ENCODE results near the gene SERTAD1.
"Not testable (repeated sequence)": the region's sequence is repeated elsewhere in the genome, so short reads cannot be mapped to it uniquely, and the experiment has no call there.

The SERTAD1 gene

GRCh38 chr19:40431698-40432097 lies 5.9 kb upstream of the SERTAD1 start:
- no peak for TF ChIP-seq FOXP2 (optimal IDR thresholded peaks at IDR 0.05; ENCODE audit: control extremely low read depth, extremely low read length, insufficient read depth)
- H3K9ac ChIP-seq (ENCODE audit: insufficient read length): no peak overlapping the region

DNA sequence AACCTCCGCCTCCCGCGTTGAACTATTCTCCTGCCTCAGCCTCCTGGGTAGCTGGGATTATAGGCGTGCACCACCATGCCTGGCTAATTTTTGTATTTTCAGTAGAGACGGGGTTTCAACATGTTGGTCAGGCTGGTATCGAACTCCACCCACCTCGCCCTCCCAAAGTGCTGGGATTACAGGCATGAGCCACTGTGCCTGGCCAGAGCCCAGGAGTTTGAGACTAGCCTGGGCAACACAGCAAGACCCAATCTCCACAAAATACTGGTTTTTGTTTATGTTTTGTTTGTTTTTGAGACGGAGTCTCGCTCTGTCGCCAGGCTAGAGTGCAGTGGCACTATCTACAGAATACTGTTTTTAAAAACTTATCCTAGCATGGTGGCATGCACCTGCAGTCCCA lies 4.5 kb upstream of the SERTAD1 start:
- not testable (repeated sequence) for DNase-seq (ENCODE audit: low read depth, low spot score); H3K9ac ChIP-seq (ENCODE audit: insufficient read length); H3K4me3 ChIP-seq; H3K36me3 ChIP-seq (ENCODE audit: insufficient read depth, low read length); H3K27ac ChIP-seq; H3K9me3 ChIP-seq (ENCODE audit: low read depth, low read length)

More at GRCh38 chr19:40431698-40432097, 5.9 kb upstream of the SERTAD1 start:
- DNase-seq (ENCODE audit: low read depth, low spot score): no peak
- Histone ChIP-seq H3K4me3 (no peak overlapping the region), H3K27ac (no peak overlapping the region), H3K9me3 (ENCODE audit: low read depth, low read length) (no peaks in the 10 kb centered on the region), H3K36me3 (ENCODE audit: insufficient read depth, low read length) (no peaks in the 10 kb centered on the region)

DNA sequence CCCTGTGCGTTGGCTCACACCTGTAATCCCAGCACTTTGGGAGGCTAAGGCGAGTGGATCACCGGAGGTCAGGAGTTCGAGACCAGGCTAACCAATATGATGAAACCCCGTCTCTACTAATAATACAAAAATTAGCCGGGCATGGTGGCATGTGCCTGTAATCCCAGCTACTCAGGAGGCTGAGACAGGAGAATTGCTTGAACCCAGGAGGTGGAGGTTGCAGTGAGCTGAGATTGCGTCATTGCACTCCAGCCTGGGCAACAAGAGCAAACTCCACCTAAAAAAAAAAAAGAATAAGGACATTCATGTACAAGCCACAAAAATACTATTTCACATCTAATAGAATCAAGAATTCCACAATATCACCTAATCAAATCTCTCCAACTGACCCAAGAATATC lies 2.4 kb upstream of the SERTAD1 start:
- H3K9ac ChIP-seq (ENCODE audit: insufficient read length); H3K9me3 ChIP-seq (ENCODE audit: low read depth, low read length); H3K4me3 ChIP-seq; H3K27ac ChIP-seq; DNase-seq (ENCODE audit: low read depth, low spot score); H3K36me3 ChIP-seq (ENCODE audit: insufficient read depth, low read length): not testable (repeated sequence)

DNA sequence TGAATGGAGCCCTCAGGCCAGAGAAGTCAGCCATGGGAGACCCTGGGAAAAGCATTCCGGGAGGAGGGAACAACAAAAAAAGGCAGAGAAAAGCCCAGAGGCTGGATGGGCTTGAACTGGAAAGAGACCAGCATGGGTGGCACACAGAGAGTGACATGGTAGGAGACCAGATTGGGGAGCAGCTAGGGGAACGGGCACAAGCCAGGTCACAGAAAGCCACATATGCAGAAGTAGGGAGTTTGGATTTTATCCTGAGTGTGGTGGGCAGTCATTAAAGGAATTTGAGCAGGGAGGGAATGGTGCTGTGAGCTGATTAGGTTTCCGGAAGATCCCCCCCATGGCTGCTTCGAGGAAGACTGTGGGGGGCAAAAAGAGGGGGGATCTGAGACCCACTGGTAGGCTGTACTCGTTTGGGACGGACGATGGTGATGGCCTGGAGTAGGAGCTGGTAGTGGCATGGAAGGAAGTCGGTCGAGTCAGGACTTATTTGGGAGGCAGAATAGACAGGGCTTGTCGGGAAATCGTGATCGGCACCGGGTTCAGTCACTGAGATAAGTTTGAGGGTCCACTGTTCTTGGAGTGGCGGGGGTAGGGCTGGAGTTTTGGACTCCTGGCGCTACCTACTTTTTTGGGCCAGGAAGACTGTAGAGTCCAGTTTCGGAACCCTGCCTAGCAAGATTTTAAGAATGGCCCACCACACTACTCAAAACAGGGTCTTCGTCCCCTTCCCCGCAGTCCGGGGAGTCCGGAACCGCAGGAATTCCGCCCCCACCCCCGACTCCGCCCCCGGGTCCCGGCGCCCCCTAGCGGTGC lies 949 bp downstream of the SERTAD1 start:
- H3K9me3 ChIP-seq (ENCODE audit: low read depth, low read length): no peaks in the 10 kb centered on the region
- no peak for TF ChIP-seq FOXP2 (optimal IDR thresholded peaks at IDR 0.05; ENCODE audit: control extremely low read depth, extremely low read length, insufficient read depth)
- TF ChIP-seq EZH2 (IDR thresholded peaks at IDR 0.05): no peak
- TF ChIP-seq POLR2AphosphoS5 (IDR thresholded peaks at IDR 0.05; ENCODE audit: borderline replicate concordance, low read depth, low read length): no peak

DNA sequence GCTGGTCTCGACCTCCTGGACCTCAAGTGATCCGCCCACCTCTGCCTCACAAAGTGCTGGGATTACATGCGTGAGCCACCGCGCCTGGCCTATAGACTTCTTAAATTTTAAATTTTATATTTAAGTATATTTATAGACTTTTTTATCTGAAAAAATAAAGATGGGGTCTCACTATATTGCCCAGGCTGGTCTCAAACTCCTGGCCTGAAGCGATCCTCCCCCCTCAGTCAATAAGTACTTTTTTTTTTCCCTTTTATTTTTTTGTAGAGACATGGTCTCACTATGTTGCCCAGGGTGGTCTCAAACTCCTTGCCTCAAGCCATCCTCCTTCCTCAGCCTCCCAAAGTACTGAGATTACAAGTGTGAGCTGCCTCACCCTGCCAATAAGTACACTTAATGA lies 1.9 kb downstream of the SERTAD1 start:
- Histone ChIP-seq H3K27ac (no peak overlapping the region), H3K9ac (ENCODE audit: insufficient read length) (no peak overlapping the region), H3K4me3 (no peak overlapping the region)

More for the DNA sequence above, 949 bp downstream of the SERTAD1 start:
- peak overlapping the region; percentile 92 for H3K4me3 ChIP-seq
- H3K9ac ChIP-seq (ENCODE audit: insufficient read length): peak overlapping the region; percentile 80
- H3K27ac ChIP-seq: peak overlapping the region; percentile 78; the same call in 1 of the 2 replicates
- DNase-seq (ENCODE audit: low read depth, low spot score): no peak
- H3K36me3 ChIP-seq (ENCODE audit: insufficient read depth, low read length): peaks cover 6% of the 10 kb centered on the region; the same call in 1 of the 2 replicates

GRCh38 chr19:40422748-40423566 lies 2.8 kb downstream of the SERTAD1 start:
- H3K9me3 ChIP-seq (ENCODE audit: low read depth, low read length): no peaks in the 10 kb centered on the region
- no peak overlapping the region for H3K4me3 ChIP-seq
- no peak overlapping the region for H3K9ac ChIP-seq (ENCODE audit: insufficient read length)
- no peak for TF ChIP-seq POLR2AphosphoS5 (IDR thresholded peaks at IDR 0.05; ENCODE audit: borderline replicate concordance, low read depth, low read length)
- TF ChIP-seq EZH2 (IDR thresholded peaks at IDR 0.05): no peak
- no peak for TF ChIP-seq FOXP2 (optimal IDR thresholded peaks at IDR 0.05; ENCODE audit: control extremely low read depth, extremely low read length, insufficient read depth)
- peak overlapping the region; percentile 14 for H3K27ac ChIP-seq
- no peak for DNase-seq (ENCODE audit: low read depth, low spot score)
- H3K36me3 ChIP-seq (ENCODE audit: insufficient read depth, low read length): peaks cover 6% of the 10 kb centered on the region; the same call in 1 of the 2 replicates

More for the DNA sequence above, 1.9 kb downstream of the SERTAD1 start:
- no peaks in the 10 kb centered on the region for H3K9me3 ChIP-seq (ENCODE audit: low read depth, low read length)
- TF ChIP-seq FOXP2 (optimal IDR thresholded peaks at IDR 0.05; ENCODE audit: control extremely low read depth, extremely low read length, insufficient read depth) (no peak), EZH2 (IDR thresholded peaks at IDR 0.05) (no peak), POLR2AphosphoS5 (IDR thresholded peaks at IDR 0.05; ENCODE audit: borderline replicate concordance, low read depth, low read length) (no peak)
- DNase-seq (ENCODE audit: low read depth, low spot score): no peak
- peaks cover 6% of the 10 kb centered on the region; the same call in 1 of the 2 replicates for H3K36me3 ChIP-seq (ENCODE audit: insufficient read depth, low read length)

- Histone ChIP-seq H3K4me3 (no peak overlapping the region), H3K9ac (ENCODE audit: insufficient read length) (no peak overlapping the region), H3K36me3 (ENCODE audit: insufficient read depth, low read length) (peaks cover 6% of the 10 kb centered on the region; the same call in 1 of the 2 replicates), H3K9me3 (ENCODE audit: low read depth, low read length) (no peaks in the 10 kb centered on the region), H3K27ac (peak overlapping the region; percentile 14)
- TF ChIP-seq POLR2AphosphoS5 (IDR thresholded peaks at IDR 0.05; ENCODE audit: borderline replicate concordance, low read depth, low read length) (no peak), EZH2 (IDR thresholded peaks at IDR 0.05) (no peak), FOXP2 (optimal IDR thresholded peaks at IDR 0.05; ENCODE audit: control extremely low read depth, extremely low read length, insufficient read depth) (no peak)
- no peak for DNase-seq (ENCODE audit: low read depth, low spot score)
Measured at GRCh38 chr19:40421993-40422747, 3.6 kb downstream of the SERTAD1 start.

All from SK-N-MC (cell line).